Peyer's patch (tissue), 4 donors: ENCODE data around the gene SLMAP. TPM values are rescaled to one million over a fixed set of nuclear protein-coding genes. Genes with fewer than 3 reads are reported as not detected.

Source experiments
- DNase-seq, 3 donors: peaks; one replicate each; pipeline ENCODE4 v3.0.0-alpha.2; 2017 to 2019
- H3K27ac ChIP-seq, 4 donors: fragments of 200-600 bp; sonication (generic); one replicate each; pipeline ENCODE4 v1.5.1; 2016 to 2019
- H3K27me3 ChIP-seq, 2 donors: fragments of 200-600 bp; sonication (generic); one replicate each; pipeline ENCODE4 v1.5.1; 2019
- H3K36me3 ChIP-seq, 3 donors: fragments of 200-600 bp; sonication (generic); one replicate each; pipeline ENCODE4 v1.5.1; 2016 to 2019
- H3K4me1 ChIP-seq, 4 donors: fragments of 200-600 bp; sonication (generic); one replicate each; pipeline ENCODE4 v1.5.1; 2016 to 2019
- H3K4me3 ChIP-seq, 4 donors: fragments of 200-600 bp; sonication (generic); 1 replicate in 3 of 4; 2 replicates in 1 of 4; pipeline ENCODE4 v1.5.1; 2016 to 2019; ENCODE audit warnings: mild to moderate bottlenecking in 1 of 4
- H3K9me3 ChIP-seq, 4 donors: fragments of 200-600 bp; sonication (generic); one replicate each; pipeline ENCODE4 v1.5.1; 2016 to 2019; ENCODE audit warnings: mild to moderate bottlenecking in 1 of 4
- CTCF ChIP-seq, 6 experiments: fragments of 450-650 bp in 4 of 6; fragments of 200-600 bp in 2 of 6; sonication (generic) in 1 of 6; IDR thresholded peaks; one replicate each; pipeline ENCODE4 v1.5.1; 2017 to 2019; ENCODE audit warnings: antibody characterized with exemption in 6 of 6, mild to moderate bottlenecking in 3 of 6, moderate library complexity in 1 of 6
- POLR2A ChIP-seq, 2 donors: fragments of 450-650 bp; IDR thresholded peaks; one replicate each; pipeline ENCODE4 v1.5.1; 2017; ENCODE audit warnings: antibody characterized with exemption in 2 of 2, mild to moderate bottlenecking in 2 of 2, moderate library complexity in 2 of 2
- total RNA-seq, 4 donors: library from RNA; depleted of rRNA; stranded (reverse); fragments of >200 nt; gene quantifications; one replicate each; pipeline ENCODE4 v1.1.0, GENCODE V29; 2016

SLMAP gene
- total RNA-seq, 4 donors from 2014 or later, result 80.8 to 215 (median 94.4) TPM

DNA sequence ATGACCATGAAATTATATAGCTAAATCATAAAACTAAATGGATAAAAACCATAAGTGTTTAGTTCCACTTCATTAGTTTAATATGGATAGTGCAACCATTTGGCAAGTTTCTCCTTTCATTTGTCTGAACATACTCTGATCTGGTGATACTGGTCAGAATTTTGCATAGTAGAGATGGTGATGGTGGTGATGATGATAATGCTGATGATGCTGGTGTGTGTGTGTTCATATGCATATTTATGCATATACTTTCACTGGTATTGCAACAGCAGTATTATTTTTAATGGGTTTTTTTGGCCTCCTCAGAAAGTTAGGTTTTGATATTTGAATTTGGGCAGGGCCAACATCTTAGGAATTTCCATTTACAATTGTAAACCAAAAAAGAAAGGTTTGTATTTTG, 76.4 kb downstream of the SLMAP start:
- Histone ChIP-seq H3K9me3 (no peaks in the 10 kb centered on the region), H3K4me3 (no peak overlapping the region), H3K27ac (no peak overlapping the region), H3K4me1 (peaks cover 0 to 4% (median 0%) of the 10 kb centered on the region in 4 donors), H3K36me3 (peaks cover 0 to 12% (median 0%) of the 10 kb centered on the region in 3 donors), H3K27me3 (no peaks in the 10 kb centered on the region)
- TF ChIP-seq CTCF (IDR thresholded peaks at IDR 0.05) (no peak), POLR2A (IDR thresholded peaks at IDR 0.05) (no peak)
- no peak for DNase-seq

GRCh38 chr3:57832900-57833313, 76.8 kb downstream of the SLMAP start:
- Histone ChIP-seq H3K27me3 (no peaks in the 10 kb centered on the region), H3K9me3 (no peaks in the 10 kb centered on the region), H3K27ac (no peak overlapping the region), H3K4me3 (no peak overlapping the region), H3K36me3 (peaks cover 0 to 12% (median 0%) of the 10 kb centered on the region in 3 donors), H3K4me1 (peaks cover 0 to 2% (median 0%) of the 10 kb centered on the region in 4 donors)
- no peak for DNase-seq
- TF ChIP-seq POLR2A (IDR thresholded peaks at IDR 0.05) (no peak), CTCF (IDR thresholded peaks at IDR 0.05) (no peak)

DNA sequence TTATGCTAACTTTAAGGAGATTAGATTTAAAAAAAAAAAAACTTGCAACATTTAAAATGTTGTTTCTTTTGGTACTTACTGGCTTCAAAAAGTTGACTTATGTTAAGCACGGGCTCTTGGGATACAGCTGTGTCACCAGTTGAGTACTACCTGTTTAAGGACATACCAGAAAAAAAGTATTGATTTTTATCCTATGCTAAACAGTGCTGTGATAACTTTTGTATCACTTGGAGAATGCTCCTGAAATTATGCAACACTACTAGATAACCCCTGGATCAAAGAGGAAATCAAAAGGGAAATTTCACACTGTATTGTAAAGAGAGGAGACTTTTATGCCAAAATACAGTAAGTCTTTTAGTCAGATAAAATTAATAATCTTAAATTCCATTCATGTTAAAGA, 77.7 kb downstream of the SLMAP start:
- Histone ChIP-seq H3K27me3 (no peaks in the 10 kb centered on the region), H3K9me3 (no peaks in the 10 kb centered on the region), H3K4me1 (no peaks in the 10 kb centered on the region), H3K36me3 (peaks cover 0 to 12% (median 0%) of the 10 kb centered on the region in 3 donors), H3K4me3 (no peak overlapping the region), H3K27ac (no peak overlapping the region)
- TF ChIP-seq CTCF (IDR thresholded peaks at IDR 0.05), result no peak
- TF ChIP-seq POLR2A (IDR thresholded peaks at IDR 0.05), result no peak
- no peak for DNase-seq

- H3K9me3 ChIP-seq, result no peaks in the 10 kb centered on the region
- DNase-seq, result no peak
- TF ChIP-seq POLR2A (IDR thresholded peaks at IDR 0.05) (no peak), CTCF (IDR thresholded peaks at IDR 0.05) (no peak)
Observed at GRCh38 chr3:57837686-57838085, 81.6 kb downstream of the SLMAP start.

DNA sequence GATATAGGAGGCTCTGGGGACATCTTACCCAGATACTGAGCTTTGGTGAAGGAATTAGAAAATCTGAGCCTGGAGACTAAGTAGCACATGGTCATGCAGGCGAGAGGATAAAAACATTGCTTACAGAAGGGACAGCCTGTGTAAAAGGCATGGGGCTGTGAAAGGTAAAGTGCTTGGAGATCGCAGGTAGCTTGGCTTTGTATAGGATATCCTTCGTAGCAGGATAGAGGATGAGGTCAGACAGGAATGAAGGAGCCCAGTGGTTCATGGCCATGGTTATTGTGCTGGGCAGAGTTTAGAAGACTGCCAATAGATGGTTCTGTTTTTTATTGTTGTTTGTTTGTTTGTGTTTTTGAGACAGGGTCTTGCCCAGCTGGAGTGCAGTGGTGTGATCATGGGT, 82.5 kb downstream of the SLMAP start:
- peaks cover 0 to 2% (median 0%) of the 10 kb centered on the region in 3 donors for H3K36me3 ChIP-seq
- H3K27me3 ChIP-seq, result no peaks in the 10 kb centered on the region
- H3K4me3 ChIP-seq, result no peak overlapping the region
- no peak overlapping the region for H3K27ac ChIP-seq
- no peaks in the 10 kb centered on the region for H3K4me1 ChIP-seq
- H3K9me3 ChIP-seq, result no peaks in the 10 kb centered on the region
- DNase-seq, result no peak
- no peak for TF ChIP-seq POLR2A (IDR thresholded peaks at IDR 0.05)

More at GRCh38 chr3:57837686-57838085, 81.6 kb downstream of the SLMAP start:
- Histone ChIP-seq H3K27me3 (no peaks in the 10 kb centered on the region), H3K4me3 (no peak overlapping the region), H3K4me1 (no peaks in the 10 kb centered on the region), H3K27ac (no peak overlapping the region), H3K36me3 (peaks cover 0 to 12% (median 0%) of the 10 kb centered on the region in 3 donors)

DNA sequence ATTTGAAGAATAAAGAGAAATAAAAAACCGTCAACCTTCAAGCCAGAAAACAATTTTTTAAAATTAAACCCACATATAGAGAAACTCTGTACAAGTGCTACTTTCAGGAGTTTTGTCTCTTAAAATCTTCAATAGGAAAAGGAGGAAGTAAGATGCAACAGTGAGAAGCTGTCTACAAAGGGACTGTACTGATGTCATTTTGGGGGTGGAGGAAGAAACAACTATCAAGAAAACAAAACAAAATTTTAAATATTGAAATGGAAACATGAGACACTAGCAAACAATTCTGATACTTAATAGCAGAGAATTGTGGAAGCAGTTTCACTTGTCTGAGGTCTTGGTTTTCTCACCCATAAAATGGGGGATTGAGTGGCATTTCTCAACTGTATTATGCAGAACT, 84.4 kb downstream of the SLMAP start:
- Histone ChIP-seq H3K9me3 (no peaks in the 10 kb centered on the region), H3K36me3 (no peaks in the 10 kb centered on the region), H3K4me1 (no peaks in the 10 kb centered on the region), H3K4me3 (no peak overlapping the region), H3K27me3 (no peaks in the 10 kb centered on the region), H3K27ac (no peak overlapping the region)
- TF ChIP-seq POLR2A (IDR thresholded peaks at IDR 0.05) (no peak), CTCF (IDR thresholded peaks at IDR 0.05) (no peak)
- no peak for DNase-seq
